GM12864 (cell line): ENCODE results near the gene WDR46.

Source experiments
- DNase-seq: peaks from one replicate; pipeline ENCODE4 v3.0.0-alpha.2; 2011; ENCODE audit warnings: low read depth
- H3K4me3 ChIP-seq: 2 replicates; pipeline ENCODE4 v1.5.1; 2011; ENCODE audit warnings: mild to moderate bottlenecking, low read depth, low read length, control low read depth
- TF ChIP-seq, protein P1 (sequence below): IDR thresholded peaks from 2 replicates; pipeline ENCODE4 v1.5.1; 2011; ENCODE audit warnings: low read depth, mild to moderate bottlenecking, moderate library complexity, low read length, control low read depth, inconsistent platforms; ENCODE audit errors: missing control alignments

Gene WDR46

DNA sequence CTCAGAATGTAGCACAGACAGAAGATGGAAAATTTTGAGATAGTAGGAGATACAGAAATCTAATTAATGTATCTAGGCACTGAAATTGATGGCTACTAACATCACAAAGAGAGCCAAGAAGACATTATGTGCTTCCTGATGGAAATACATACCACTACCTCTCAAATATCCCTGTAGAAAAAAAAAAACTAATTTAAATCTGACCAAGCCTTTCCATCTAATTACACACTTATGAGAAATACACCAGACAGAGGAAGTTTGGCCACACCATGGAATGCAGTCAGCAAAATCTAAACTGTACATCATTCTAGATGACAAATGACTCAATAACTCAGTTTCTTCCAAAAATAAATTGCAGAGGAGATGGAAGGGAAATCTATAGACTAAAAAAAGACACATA, 36.3 kb downstream of the WDR46 start:
- no peak overlapping the region for H3K4me3 ChIP-seq
- TF ChIP-seq, protein P1, sequence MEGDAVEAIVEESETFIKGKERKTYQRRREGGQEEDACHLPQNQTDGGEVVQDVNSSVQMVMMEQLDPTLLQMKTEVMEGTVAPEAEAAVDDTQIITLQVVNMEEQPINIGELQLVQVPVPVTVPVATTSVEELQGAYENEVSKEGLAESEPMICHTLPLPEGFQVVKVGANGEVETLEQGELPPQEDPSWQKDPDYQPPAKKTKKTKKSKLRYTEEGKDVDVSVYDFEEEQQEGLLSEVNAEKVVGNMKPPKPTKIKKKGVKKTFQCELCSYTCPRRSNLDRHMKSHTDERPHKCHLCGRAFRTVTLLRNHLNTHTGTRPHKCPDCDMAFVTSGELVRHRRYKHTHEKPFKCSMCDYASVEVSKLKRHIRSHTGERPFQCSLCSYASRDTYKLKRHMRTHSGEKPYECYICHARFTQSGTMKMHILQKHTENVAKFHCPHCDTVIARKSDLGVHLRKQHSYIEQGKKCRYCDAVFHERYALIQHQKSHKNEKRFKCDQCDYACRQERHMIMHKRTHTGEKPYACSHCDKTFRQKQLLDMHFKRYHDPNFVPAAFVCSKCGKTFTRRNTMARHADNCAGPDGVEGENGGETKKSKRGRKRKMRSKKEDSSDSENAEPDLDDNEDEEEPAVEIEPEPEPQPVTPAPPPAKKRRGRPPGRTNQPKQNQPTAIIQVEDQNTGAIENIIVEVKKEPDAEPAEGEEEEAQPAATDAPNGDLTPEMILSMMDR = no peak
- DNase-seq = no peak

DNA sequence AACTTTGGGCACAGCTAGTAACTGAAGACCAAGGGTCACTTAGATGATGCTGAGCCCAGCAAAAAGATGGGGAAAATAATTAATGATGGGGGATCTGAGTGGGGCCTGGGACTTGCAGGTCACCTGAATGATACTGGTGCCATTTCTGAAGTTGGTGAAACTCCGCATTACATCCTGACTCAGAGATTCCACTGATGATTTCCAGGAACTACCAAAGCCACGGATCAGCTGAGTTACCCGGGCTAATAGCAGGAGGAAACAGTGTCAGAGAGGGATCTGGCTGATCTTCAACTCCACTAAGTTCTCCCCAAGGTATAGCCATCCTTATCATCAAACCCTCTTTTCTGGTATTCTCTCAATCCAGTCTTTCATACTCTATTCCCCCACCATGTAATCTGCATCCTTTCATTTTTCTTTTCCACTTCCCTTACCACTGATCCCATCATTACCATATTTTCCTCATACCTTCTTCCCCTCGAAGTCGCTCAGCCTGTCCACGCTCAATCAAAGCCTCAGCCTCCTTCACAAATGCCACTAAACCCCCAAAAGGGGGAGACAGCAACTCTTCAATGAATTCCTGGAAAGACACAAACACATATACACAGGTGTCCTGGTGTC, 37.5 kb downstream of the WDR46 start:
- no peak for DNase-seq
- TF ChIP-seq, protein P1 = no peak
- no peak overlapping the region for H3K4me3 ChIP-seq

DNA sequence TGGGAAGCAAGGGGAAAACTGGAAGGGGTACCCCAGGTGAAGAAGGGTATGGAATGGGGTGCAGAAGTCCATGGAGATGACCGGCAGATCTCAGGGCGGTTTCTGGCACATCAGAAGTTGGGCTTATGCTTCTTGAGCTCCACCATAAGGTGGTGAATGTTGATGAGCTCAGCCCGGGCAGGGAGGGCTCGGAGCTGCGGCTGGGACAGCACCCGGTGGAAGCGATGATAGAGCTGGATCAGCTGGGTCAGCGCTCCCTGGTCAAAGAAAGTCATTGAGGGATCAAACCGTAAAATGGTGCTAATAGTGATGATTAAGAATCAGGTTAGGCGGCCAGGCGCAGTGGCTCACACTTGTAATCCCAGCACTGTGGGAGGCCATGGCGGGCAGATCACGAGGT, 38.3 kb downstream of the WDR46 start:
- TF ChIP-seq, protein P1 = no peak
- no peak for DNase-seq
- H3K4me3 ChIP-seq = no peak overlapping the region

DNA sequence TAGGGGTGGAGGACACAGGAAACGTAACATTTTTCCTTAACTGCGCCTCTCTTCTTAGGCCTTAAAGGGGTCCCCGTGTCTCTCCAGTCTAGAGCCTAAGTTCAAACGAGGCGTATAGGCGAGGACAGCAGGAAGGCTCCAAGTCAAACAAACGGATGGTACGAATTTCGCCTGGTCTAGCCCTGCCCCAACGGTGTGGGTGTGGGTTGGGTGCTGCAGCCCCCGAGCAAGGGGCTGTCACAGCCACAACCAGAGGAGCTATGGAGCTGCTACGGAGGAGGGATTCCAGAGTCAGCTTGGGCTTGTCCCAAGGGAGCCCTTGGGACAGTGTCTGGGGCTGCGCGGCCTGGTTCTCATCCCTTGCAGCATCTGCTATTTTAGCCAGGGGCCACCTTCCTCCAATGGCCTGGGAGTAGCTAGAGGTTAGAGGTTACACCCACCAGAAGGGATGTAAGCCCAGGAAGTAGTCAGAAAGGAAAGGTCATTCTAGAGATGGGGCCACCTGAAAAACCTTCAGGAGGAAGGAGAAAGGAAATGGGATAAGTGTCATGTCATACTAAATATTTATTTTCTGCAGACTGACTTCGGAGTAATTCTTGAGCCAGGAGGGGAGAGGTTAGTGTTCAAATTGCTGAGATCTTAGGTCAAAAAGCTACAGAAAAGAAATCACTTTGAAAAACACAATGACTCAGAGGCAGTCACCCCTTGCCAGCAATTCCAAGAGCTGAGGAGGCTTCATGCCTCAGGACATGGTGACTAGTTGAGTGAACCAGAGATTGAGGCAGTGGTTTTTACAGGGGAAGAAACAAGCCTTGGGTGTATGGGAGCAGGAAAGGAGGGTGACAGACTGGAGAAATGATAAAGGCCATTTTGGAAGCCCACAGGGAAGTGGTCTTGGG, 39.1 kb downstream of the WDR46 start:
- no peak for DNase-seq
- TF ChIP-seq, protein P1 = no peak
- peak overlapping the region; percentile 78 for H3K4me3 ChIP-seq

DNA sequence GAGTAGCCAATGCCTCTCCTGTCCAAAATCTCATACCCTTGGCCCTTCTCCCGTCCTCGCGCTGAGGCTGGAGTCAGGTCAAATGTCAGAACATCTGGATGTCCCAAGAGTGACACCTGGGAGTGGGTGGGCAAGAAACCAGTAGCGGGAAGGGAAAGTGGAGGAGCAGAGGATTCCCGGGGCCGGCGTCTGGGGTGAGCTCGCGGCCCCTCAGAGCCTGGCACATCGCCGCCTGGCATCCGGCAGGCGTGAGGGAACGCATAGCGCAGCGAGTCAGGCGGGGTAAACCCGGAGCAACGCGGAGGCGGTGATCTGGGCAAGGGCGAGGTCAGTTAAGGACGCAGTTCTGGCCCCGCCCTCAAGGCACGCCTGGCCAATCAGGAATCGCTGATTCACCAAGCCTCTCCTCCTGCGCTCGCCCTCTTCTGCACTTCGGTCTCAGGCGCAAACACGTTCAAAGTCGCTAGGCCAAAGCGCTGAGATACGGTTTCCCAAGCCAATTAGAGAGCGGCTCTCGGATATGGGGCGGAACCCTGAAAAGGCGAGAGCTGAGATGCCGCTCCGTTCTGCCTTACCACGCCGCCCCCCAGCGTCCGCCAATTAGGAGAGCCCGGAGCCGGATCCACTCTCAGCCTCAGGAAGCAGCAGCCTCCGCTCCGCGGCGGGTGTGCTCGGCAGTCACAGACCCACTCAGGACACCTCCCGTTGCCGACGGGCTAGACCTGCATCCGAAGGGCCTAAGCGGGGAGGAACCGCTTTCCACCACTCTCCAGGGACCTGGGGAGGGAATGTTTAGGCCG, 39.9 kb downstream of the WDR46 start:
- DNase-seq = peak; percentile 99
- H3K4me3 ChIP-seq = peak overlapping the region; percentile 78
- TF ChIP-seq, protein P1 = peak; percentile 8

DNA sequence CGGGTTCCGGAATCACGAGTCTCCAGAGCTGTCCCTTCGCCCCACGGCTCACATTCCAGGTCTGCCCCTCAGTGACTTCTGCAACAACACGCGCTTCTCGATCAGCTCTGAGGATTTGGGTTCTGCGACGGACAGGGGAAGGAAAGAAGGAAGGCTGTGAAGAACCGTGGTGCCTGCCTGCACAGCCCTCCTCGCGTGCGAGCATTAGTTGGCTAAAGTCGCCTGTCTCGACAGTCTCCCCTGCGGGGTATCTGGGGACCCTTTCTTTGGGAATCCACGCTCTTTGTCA, 40.5 kb downstream of the WDR46 start:
- no peak for DNase-seq
- H3K4me3 ChIP-seq = peak overlapping the region; percentile 78

More for the DNA sequence above, 40.5 kb downstream of the WDR46 start:
- TF ChIP-seq, protein P1 = no peak
